Thoracic aorta (tissue), 2 donors: Measurements from ENCODE around the gene NOP16. TPM values are rescaled to one million over a fixed set of nuclear protein-coding genes. Genes with fewer than 3 reads are reported as not detected.

Experiments
- ATAC-seq: fragments of 150-250 bp; one replicate; pipeline ENCODE4 v1.8.0; 2017; ENCODE audit warnings: low read depth; ENCODE audit not compliant: insufficient number of reproducible peaks, low FRiP score
- DNase-seq: peaks from one replicate; pipeline ENCODE4 v3.0.0-alpha.2; 2020; ENCODE audit warnings: low spot score
- H3K27ac ChIP-seq, 2 donors: fragments of 200-600 bp; sonication (generic); 1 replicate in 1 of 2; 2 replicates in 1 of 2; pipeline ENCODE4 v1.5.1; 2016; ENCODE audit warnings: mild to moderate bottlenecking in 2 of 2, moderate library complexity in 2 of 2
- H3K27me3 ChIP-seq: fragments of 200-600 bp; sonication (generic); replicated peaks from 2 replicates; pipeline ENCODE4 v1.6.0; 2016; ENCODE audit warnings: mild to moderate bottlenecking; ENCODE audit not compliant: insufficient read depth
- H3K36me3 ChIP-seq: fragments of 200-600 bp; sonication (generic); one replicate; pipeline ENCODE4 v1.5.1; 2016
- H3K4me1 ChIP-seq, 2 donors: fragments of 200-600 bp; sonication (generic); 1 replicate in 1 of 2; 2 replicates in 1 of 2; pipeline versions ENCODE4 v1.5.1 to v1.6.0; 2016; ENCODE audit warnings: low read depth in 2 of 2, mild to moderate bottlenecking in 1 of 2; ENCODE audit not compliant: control insufficient read depth in 1 of 2
- H3K4me3 ChIP-seq: fragments of 200-600 bp; sonication (generic); 2 replicates; pipeline ENCODE4 v1.5.1; 2016; ENCODE audit warnings: mild to moderate bottlenecking
- H3K9me3 ChIP-seq: fragments of 200-600 bp; sonication (generic); 2 replicates; pipeline ENCODE4 v1.5.1; 2016
- CTCF ChIP-seq: fragments of 200-600 bp; sonication (generic); IDR thresholded peaks from one replicate; pipeline ENCODE4 v1.5.1; 2019; ENCODE audit warnings: antibody characterized with exemption
- total RNA-seq, 2 donors: library from RNA; depleted of rRNA; stranded (reverse); fragments of >200 nt; gene quantifications; one replicate each; pipeline versions ENCODE4 v1.1.0 to v1.2.3, GENCODE V29; 2016

The NOP16 gene
- total RNA-seq, 2 donors from 2014 or later = 6.3 to 12.6 TPM

GRCh38 chr5:176342766-176343458 lies 45.5 kb downstream of the NOP16 start:
- DNase-seq = no peak
- H3K9me3 ChIP-seq = no peaks in the 10 kb centered on the region
- H3K36me3 ChIP-seq = peaks cover 25% of the 10 kb centered on the region
- H3K27me3 ChIP-seq = no peaks in the 10 kb centered on the region
- H3K4me3 ChIP-seq = no peak overlapping the region
- H3K27ac ChIP-seq = no peak overlapping the region
- no peaks in the 10 kb centered on the region for H3K4me1 ChIP-seq
- no peak for TF ChIP-seq CTCF
- no peak for ATAC-seq

DNA sequence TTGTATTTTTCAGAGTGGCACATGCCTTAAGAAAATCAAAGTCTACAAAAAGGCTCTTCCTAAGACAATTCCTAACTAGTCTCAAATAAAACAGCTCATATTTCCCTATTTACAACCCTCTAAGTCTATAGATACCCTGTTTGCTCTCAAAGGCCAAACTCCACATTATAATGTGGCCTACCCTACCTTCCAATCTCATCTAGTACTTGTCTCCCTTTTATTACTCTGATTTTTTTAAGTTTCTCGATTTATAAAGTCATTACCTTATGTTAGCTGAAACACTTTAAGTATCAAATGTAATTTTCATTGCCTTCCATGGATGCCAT lies 46.3 kb downstream of the NOP16 start:
- Histone ChIP-seq H3K36me3 (peaks cover 17% of the 10 kb centered on the region), H3K27me3 (no peaks in the 10 kb centered on the region), H3K4me1 (no peaks in the 10 kb centered on the region), H3K9me3 (no peaks in the 10 kb centered on the region), H3K27ac (no peak overlapping the region), H3K4me3 (no peak overlapping the region)
- DNase-seq (no peak), ATAC-seq (no peak)
- TF ChIP-seq CTCF = no peak

GRCh38 chr5:176341325-176342157 lies 46.9 kb downstream of the NOP16 start:
- Histone ChIP-seq H3K9me3 (no peaks in the 10 kb centered on the region), H3K4me3 (no peak overlapping the region), H3K4me1 (no peaks in the 10 kb centered on the region), H3K27ac (no peak overlapping the region), H3K36me3 (peaks cover 11% of the 10 kb centered on the region), H3K27me3 (no peaks in the 10 kb centered on the region)
- ATAC-seq (no peak), DNase-seq (no peak)
- TF ChIP-seq CTCF = no peak

DNA sequence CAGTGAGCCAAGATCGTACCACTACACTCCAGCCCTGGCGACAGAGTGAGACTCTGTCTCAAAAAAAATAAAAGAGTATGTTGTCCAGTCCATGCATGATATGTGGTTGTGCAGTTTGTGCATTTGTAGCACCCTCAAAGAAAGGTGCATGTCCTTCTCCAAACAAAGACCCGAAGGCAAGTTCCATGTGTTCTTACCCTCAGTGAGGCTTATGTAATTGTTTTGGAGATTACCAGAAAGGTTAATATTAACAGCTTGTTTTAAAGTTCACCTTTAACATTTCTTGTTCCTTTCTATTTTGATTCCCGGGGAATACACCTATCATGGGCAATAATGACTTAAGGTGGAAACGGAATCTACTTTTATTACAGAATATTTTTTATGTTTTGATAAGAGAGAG lies 49.1 kb downstream of the NOP16 start:
- Histone ChIP-seq H3K4me1 (no peaks in the 10 kb centered on the region), H3K4me3 (no peak overlapping the region), H3K27ac (no peak overlapping the region), H3K36me3 (no peaks in the 10 kb centered on the region), H3K9me3 (no peaks in the 10 kb centered on the region), H3K27me3 (no peaks in the 10 kb centered on the region)
- DNase-seq = no peak
- no peak for TF ChIP-seq CTCF
- no peak for ATAC-seq

DNA sequence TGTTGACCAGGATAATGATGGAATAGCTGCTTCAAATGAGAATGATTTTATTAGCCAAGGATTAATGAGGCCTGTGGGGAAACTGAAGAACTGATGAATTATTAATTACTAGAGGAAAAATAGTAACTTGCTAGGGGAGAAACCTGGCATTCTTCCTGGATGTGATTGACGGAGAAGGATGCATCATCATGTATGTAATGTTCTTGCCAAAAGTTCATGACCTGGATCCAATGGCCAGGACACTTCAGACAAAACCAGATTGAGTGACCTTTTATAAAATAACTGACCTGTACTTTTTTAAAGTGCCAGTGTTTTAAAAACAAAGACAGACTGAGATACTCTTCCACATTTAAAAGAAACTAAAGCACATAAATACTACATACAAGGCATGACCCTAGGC lies 50.5 kb downstream of the NOP16 start:
- Histone ChIP-seq H3K27ac (no peak overlapping the region), H3K4me3 (no peak overlapping the region), H3K9me3 (peaks cover 3% of the 10 kb centered on the region), H3K36me3 (no peaks in the 10 kb centered on the region), H3K4me1 (no peaks in the 10 kb centered on the region), H3K27me3 (no peaks in the 10 kb centered on the region)
- TF ChIP-seq CTCF = no peak
- ATAC-seq (no peak), DNase-seq (no peak)
